ENCODE measurements around the gene STK11.

STK11 gene

DNA sequence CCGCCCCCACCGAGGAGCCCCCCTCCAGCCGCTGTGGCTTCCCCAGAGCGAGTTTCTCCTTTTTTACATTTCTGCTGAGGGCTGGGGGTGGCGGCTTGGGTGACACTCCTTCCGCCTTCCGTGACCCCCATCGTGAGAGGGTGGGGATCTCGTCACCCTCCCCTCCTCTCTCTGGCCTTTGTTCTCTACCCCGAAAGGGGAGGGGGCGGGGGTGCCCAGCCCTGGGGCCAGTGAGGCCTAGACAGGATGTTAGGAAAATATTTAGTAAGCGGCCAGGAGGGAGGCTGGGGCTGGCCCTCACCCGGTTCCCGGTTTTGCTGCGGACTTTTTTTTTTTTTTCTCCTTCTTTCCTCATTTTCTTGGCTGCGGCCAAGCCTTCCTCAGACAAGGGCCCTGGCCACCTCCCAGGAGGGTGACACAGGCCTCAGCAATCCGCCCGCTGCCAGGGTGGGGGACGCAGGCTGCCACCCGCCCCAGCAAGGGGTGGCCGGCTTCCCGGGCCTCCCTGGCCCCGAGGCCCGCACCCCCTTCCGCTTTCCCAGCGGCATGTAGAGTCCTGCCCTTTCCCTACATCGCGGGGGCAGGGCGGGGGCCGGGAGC, 46.7 kb downstream of the STK11 start:
- DNase-seq, result peak; percentile 68

GRCh38 chr19:1252821-1253513, 47.4 kb downstream of the STK11 start:
- peak; percentile 82 for DNase-seq

GRCh38 chr19:1253514-1254080, 48.0 kb downstream of the STK11 start:
- DNase-seq, result no peak

- DNase-seq, result no peak
Measured at GRCh38 chr19:1254081-1254527, 48.5 kb downstream of the STK11 start.

DNA sequence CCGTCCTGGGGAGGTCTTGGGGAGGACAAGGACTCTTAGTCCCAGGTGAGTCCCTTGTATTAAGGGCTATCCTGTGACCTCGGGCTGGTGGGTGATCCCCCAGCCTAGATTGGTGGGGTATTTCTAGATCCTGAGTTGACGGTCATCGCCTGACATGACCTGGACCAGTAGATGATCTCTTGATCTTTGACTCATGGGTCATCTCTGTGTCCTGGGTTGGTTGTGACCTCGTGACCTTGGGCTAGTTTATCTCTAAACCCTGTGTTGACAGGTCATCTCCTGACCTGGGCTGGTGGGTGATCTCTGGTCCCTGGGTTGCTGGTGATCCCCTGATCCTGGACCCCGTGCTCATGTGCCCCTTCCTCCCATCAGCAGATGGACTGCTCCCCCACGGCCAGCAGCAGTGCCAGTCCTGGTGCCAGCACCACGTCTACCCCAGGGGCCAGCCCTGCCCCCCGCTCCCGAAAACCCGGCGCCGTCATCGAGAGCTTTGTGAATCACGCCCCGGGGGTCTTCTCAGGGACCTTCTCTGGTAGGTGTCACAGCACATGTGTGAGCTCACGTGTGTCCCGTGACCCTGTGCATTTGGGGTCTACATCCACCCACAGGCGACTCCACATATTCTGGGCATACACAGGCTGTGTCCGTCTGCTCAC, 49.1 kb downstream of the STK11 start:
- DNase-seq, result no peak

- DNase-seq, result no peak
Measured at GRCh38 chr19:1255186-1256161, 49.9 kb downstream of the STK11 start.

- no peak for DNase-seq
Measured at GRCh38 chr19:1256646-1257474, 51.3 kb downstream of the STK11 start.

DNA sequence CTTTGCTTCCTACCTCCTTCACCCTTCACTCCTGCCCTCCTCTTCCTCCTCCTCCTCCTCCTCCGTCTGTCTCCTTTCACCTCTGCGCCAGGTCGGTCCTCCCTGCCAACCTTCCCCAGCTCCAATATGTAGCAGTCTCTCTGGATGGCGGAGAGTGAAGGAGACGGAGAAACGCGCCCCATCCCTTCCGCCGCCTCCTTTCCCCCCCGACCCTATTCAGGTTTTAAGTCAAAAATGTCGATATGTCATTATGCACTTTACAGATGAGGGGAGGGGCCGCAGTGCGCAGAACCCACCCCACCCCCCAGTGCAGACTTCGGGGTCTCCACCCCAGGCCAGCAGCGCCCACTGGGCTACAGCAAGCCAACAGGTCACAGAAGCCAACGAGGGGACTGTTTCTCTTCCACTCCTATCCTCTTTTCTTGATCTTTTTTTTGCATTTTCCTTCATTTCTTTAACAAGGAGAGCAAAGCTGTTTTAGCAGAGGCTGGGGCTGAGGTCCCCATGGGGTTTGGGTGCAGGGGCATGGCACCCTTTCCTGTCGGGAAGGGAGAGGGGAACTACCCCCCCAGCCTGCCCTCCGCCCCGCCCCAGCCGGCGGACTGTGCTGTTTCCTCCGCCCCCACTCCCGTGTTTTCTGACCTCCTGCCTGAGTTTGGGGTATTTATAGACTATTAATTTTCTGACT, 52.0 kb downstream of the STK11 start:
- no peak for DNase-seq

DNA sequence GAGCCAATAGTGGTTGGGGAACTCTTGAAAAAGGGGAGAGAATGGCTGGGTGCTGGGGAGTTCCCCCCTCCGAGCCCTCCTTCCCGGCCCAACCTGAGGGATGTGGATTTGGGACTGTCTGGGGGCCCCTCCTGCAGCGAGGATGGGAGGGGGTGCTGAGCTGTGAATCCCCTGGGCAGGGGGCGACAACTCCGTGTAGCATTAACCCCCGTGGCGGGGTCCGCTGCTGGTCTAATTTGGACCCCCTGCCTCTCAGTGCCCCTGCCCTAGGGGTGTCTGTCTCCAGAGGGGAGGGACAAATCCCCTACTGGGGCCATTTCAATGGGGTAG, 52.5 kb downstream of the STK11 start:
- no peak for DNase-seq

GRCh38 chr19:1258707-1259205, 53.2 kb downstream of the STK11 start:
- peak; percentile 42 for DNase-seq

- peak; percentile 78 for DNase-seq
Measured at GRCh38 chr19:1259206-1259875, 53.8 kb downstream of the STK11 start.

GRCh38 chr19:1259876-1260748, 54.5 kb downstream of the STK11 start:
- peak; percentile 63 for DNase-seq

DNA sequence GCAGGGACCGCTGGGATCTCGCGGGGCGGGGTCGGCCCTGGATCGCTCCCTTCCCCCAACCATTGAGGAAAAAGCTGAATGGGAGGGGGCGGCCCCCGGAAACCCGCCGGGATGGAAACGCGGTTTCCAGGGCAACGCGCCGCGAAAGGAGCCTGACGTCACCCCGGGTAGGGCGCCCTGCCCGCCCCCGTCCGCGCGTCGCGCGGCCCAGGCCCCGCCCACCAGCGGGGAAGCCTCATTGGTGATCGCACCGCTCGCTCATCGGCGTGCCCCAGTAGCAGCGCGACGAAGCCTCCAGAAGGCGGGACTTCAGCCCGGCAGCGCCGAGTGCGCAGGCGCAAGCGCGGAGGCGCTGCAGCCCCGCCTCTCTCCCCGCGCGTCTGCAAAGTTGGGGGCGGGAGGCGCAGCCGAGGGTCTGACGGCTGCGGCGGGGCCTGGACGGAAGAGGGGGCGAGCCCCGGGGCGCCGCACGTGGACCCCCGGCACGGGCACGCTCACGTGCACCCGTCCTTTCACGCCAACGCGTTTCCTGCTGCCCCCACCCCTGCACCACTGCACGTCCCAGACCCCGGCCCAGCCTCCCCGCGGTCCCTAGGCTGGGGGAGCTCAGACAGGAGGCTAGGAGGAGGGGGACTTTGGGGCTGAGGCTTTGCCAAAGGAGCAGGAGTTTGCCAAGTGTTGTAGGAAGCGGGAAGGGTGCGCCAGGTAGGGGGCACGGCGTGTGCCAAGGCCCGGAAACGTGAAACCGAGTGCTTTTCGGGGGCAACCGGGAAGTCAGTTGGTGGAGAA, 55.4 kb downstream of the STK11 start:
- peak; percentile 98 for DNase-seq

- DNase-seq, result peak; percentile 44
Measured at GRCh38 chr19:1261538-1261797, 55.9 kb downstream of the STK11 start.

DNA sequence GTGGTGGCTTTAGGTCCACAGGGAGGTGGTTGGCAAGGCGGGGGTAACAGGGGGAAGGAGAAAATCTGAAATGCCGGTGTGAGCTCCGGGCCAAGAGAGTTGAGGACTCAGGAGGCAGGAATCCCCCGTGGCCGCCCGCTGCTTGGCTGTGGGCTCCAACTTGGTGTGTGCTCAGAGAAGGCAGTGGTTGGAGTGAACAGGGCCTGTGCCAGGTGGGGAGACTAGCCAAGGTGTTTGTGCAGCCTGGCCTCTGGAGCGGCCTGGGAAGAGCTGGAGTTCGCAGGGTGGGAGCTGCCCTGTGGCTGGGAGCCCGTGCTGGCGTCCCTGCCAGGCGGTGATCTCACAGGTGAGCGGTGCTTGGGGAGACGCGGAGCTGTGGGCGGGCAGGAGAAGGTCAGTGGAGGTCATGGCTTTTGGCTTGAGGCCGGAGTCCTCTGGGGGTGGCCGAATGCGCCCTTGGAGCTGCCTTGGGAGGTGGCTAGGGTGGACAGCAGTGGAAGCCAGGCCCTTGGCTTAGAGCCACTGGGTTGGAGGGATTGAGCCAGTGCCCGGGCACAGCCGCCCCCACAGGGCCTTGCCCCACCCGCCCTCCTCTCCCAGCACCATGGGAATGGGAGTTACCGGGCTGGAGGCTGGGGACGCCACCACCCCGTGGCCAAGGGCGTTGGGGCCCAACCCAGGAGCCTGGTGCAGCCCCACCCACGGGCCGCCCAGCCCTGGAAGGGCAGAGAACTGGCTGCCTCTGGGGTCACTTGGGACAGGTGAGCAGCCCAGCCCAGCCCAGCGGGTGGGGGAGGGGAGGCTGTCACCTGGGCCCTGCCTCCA, 56.4 kb downstream of the STK11 start:
- DNase-seq, result peak; percentile 40

DNA sequence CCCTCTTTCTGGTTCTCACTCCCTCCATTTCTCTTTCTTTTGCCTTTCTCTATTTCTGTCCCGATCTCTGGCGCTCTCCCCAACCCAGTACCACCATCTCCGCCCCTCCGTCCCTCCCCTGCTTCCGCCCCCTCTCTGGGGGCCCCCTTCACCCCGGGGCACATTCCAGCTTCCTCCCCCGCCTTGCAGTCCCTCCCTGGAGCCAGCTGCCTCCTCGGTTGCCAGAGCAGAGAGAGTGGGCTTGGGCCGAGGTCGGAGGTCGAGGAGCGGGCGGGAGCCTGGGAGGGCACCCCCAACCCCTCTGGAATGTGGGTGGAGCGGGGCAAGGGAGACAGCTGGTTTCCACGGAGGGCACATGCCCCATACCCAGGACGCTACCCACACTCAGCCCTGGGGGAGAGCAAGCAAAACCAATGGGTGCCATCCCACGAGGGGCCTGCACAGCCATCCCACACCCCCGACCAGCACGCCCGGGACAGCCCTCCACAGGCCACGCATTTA, 57.1 kb downstream of the STK11 start:
- DNase-seq, result no peak

DNA sequence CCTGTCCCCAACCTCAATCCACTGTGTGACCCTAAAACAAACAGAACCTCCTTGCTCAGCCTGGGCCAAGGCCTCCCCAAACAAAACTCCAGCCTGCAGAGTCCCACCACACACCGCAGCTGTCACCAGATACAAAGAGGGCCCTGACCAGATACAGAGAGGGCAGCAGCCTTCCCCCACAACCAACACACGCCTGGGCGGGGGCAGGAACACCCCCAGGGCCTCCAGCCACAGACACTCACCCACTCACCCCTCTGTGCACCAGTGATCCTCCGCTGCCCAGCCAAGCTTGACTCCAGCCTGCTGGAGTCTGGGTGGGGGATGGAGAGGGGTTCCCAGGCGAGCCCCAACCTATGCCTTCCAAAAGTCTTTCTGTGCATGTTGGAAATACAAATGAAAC, 57.6 kb downstream of the STK11 start:
- DNase-seq, result no peak

All from activated CD4-positive, alpha-beta T cell treated with anti-CD3 and anti-CD28 coated beads for 48 hours (primary cell).